Endothelial cell of umbilical vein (primary cell): Measurements from ENCODE around the gene P2RX2. TPM values are rescaled to one million over a fixed set of nuclear protein-coding genes. Genes with fewer than 3 reads are reported as not detected.

Source experiments
- BruUV-seq: library from RNA; stranded (reverse); fragments of 400-500 nt; replicated peaks from 2 replicates; lab custom pipeline; 2021; lab: Mats Ljungman, UMichigan
- CTCF ChIA-PET: fragments of 300-600, 350-600 bp; sonication (Branson Sonifier 250); formaldehyde crosslinking; loops from one replicate; lab custom pipeline; 2021; ENCODE audit warnings: antibody characterized with exemption, inconsistent platforms; lab: Charles Lee
- POLR2A ChIA-PET: fragments of 300-600, 350-600 bp; sonication (Branson Sonifier 250); formaldehyde crosslinking; loops from one replicate; lab custom pipeline; 2021; ENCODE audit warnings: antibody characterized with exemption, inconsistent platforms; lab: Charles Lee
- DNase-seq: peaks from one replicate; pipeline ENCODE4 v3.0.0-alpha.2; 2011; ENCODE audit warnings: low read depth, low spot score
- FAIRE-seq: peaks from 2 replicates; lab custom pipeline; 2011; peaks lifted over from hg19 to GRCh38; lab: Jason Lieb, UNC
- H2AFZ ChIP-seq: 2 replicates; pipeline ENCODE4 v1.6.0; 2012; ENCODE audit warnings: low read depth, low read length, control low read depth, inconsistent platforms
- H3K27ac ChIP-seq: 2 replicates; pipeline ENCODE4 v1.5.1; 2011; ENCODE audit warnings: low read depth, mild to moderate bottlenecking, control low read depth, low read length, moderate library complexity; ENCODE audit not compliant: insufficient read depth
- H3K27me3 ChIP-seq, 2 experiments: 2 replicates each; pipeline versions ENCODE4 v1.6.0 to v1.6.1; 2011; ENCODE audit warnings: low read length in 2 of 2, mixed read lengths in 1 of 2; ENCODE audit not compliant: control insufficient read depth in 2 of 2, insufficient read depth in 2 of 2
- H3K36me3 ChIP-seq, 2 experiments: 2 replicates in 1 of 2; 3 replicates in 1 of 2; pipeline ENCODE4 v1.5.1; 2011; ENCODE audit warnings: low read length in 2 of 2, mild to moderate bottlenecking in 1 of 2, moderate library complexity in 1 of 2; ENCODE audit not compliant: control insufficient read depth in 2 of 2, insufficient read depth in 2 of 2; ENCODE audit errors: extremely low read depth in 1 of 2
- H3K4me1 ChIP-seq: 3 replicates; pipeline ENCODE4 v1.5.1; 2011; ENCODE audit warnings: mild to moderate bottlenecking, low read length; ENCODE audit not compliant: control insufficient read depth, insufficient read depth; ENCODE audit errors: extremely low read depth
- H3K4me2 ChIP-seq: 2 replicates; pipeline ENCODE4 v1.6.1; 2011; ENCODE audit warnings: low read length, control low read depth, mixed read lengths; ENCODE audit not compliant: insufficient read depth
- H3K4me3 ChIP-seq, 3 experiments: fragments of 200-600 bp in 1 of 3; sonication (generic), shearing (Covaris generic) in 1 of 3; replicated peaks in 1 of 3; 2 replicates each; pipeline ENCODE4 v1.5.1; 2011 to 2016; ENCODE audit warnings: control low read depth in 3 of 3, low read length in 3 of 3, mild to moderate bottlenecking in 2 of 3, inconsistent platforms in 1 of 3, low read depth in 1 of 3, moderate library complexity in 1 of 3; ENCODE audit not compliant: insufficient read depth in 1 of 3
- H3K79me2 ChIP-seq: 2 replicates; pipeline ENCODE4 v1.6.0; 2012; ENCODE audit warnings: low read length, inconsistent platforms; ENCODE audit not compliant: control insufficient read depth, insufficient read depth
- H3K9ac ChIP-seq: replicated peaks from 2 replicates; pipeline ENCODE3; 2011; ENCODE audit warnings: low read length, control low read depth; ENCODE audit not compliant: insufficient read depth; ENCODE audit errors: extremely low read depth
- H3K9me1 ChIP-seq: replicated peaks from 3 replicates; pipeline ENCODE4 v1.6.0; 2011; ENCODE audit warnings: mild to moderate bottlenecking, low read length; ENCODE audit not compliant: control insufficient read depth, insufficient read depth; ENCODE audit errors: extremely low read depth
- H3K9me3 ChIP-seq: replicated peaks from 2 replicates; pipeline ENCODE4 v1.5.1; 2012; ENCODE audit warnings: low read length, inconsistent platforms; ENCODE audit not compliant: control insufficient read depth, insufficient read depth
- H4K20me1 ChIP-seq: replicated peaks from 2 replicates; pipeline ENCODE3; 2011; ENCODE audit warnings: mild to moderate bottlenecking, low read length; ENCODE audit not compliant: control insufficient read depth, insufficient read depth; ENCODE audit errors: extremely low read depth
- EZH2 ChIP-seq: IDR thresholded peaks from 2 replicates; pipeline ENCODE4 v1.6.1; 2012; ENCODE audit warnings: borderline replicate concordance, low read depth, mild to moderate bottlenecking, moderate library complexity, low read length, inconsistent platforms; ENCODE audit not compliant: severe bottlenecking
- FOS ChIP-seq: IDR thresholded peaks from 2 replicates; pipeline ENCODE4 v1.6.1; 2011; ENCODE audit warnings: mild to moderate bottlenecking, low read length, moderate library complexity, borderline replicate concordance; ENCODE audit not compliant: insufficient read depth
- GATA2 ChIP-seq: IDR thresholded peaks from 2 replicates; pipeline ENCODE4 v1.7.0; 2011; ENCODE audit warnings: low read depth, mild to moderate bottlenecking, moderate library complexity, mixed read lengths, low read length; ENCODE audit not compliant: insufficient read length, insufficient read depth
- JUN ChIP-seq: IDR thresholded peaks from 2 replicates; pipeline ENCODE4 v1.6.1; 2011; ENCODE audit warnings: borderline replicate concordance, low read depth; ENCODE audit not compliant: insufficient read length, insufficient read depth
- MYC ChIP-seq: IDR thresholded peaks from one replicate; pipeline ENCODE4 v1.6.1; 2011; ENCODE audit warnings: mild to moderate bottlenecking, low read depth, low read length
- POLR2A ChIP-seq: IDR thresholded peaks from 2 replicates; pipeline ENCODE4 v1.6.1; 2012; ENCODE audit warnings: low read depth, mild to moderate bottlenecking, control low read depth, low read length
- POLR2AphosphoS5 ChIP-seq: IDR thresholded peaks from 2 replicates; pipeline ENCODE4 v1.6.1; 2012; ENCODE audit warnings: low read depth, mild to moderate bottlenecking, control low read depth, low read length, moderate library complexity; ENCODE audit not compliant: insufficient read depth
- dilution Hi-C: fragments of 300-500 bp; cut with MboI; formaldehyde crosslinking; loops from one replicate; pipeline ENCODE4 v1.15.0; 2019; ENCODE audit warnings: low sequenced_read_pairs; ENCODE audit not compliant: extremely low pct_ligation_motif_present
- intact Hi-C: fragments of 100-400 bp; cut with micrococcal nuclease; formaldehyde crosslinking; loops from one replicate; pipeline ENCODE4 v1.10.0; 2022
- polyA plus RNA-seq, 4 experiments: library from polyadenylated mRNA; depleted of rRNA in 3 of 4; stranded (reverse) in 3 of 4; unstranded in 1 of 4; fragments of >200 nt; gene quantifications; 2 replicates each; pipeline versions ENCODE4 v1.2.1 to v1.2.3, GENCODE V29; 2011 to 2012; ENCODE audit warnings: missing spikeins in 1 of 4
- total RNA-seq: library from RNA; stranded (reverse); gene quantifications from 2 replicates; pipeline ENCODE4 v1.2.3, GENCODE V29; 2021
- TF ChIP-seq, protein P1 (sequence below), 2 donors: IDR thresholded peaks; 1 replicate in 1 of 2; 2 replicates in 1 of 2; pipeline ENCODE4 v1.5.1; 2011; ENCODE audit warnings: low read length in 2 of 2, mild to moderate bottlenecking in 2 of 2, moderate library complexity in 2 of 2, control low read depth in 1 of 2, inconsistent platforms in 1 of 2, low read depth in 1 of 2; ENCODE audit not compliant: insufficient read depth in 1 of 2; ENCODE audit errors: extremely low read depth in 1 of 2

P2RX2 gene
- total and polyA plus RNA-seq, 2 donors (not counting 3 experiments of a cell fraction or from before 2014, with no cell fraction given) = not detected

- CTCF ChIA-PET = interaction anchor here (2.0 kb wide), 1 partner anchor 13 kb away, joined by 9 read pairs; no protein-coding TSS in a partner anchor
- FAIRE-seq = no peak
- POLR2A ChIA-PET = interaction anchor here (0.7 kb wide), 1 partner anchor 56 kb away, joined by 8 read pairs; no protein-coding TSS in a partner anchor
Observed at GRCh38 chr12:132651444-132652100, 33.0 kb downstream of the P2RX2 start.

More at GRCh38 chr12:132651444-132652100, 33.0 kb downstream of the P2RX2 start:
- dilution Hi-C loops = no loop called here
- Histone ChIP-seq H3K4me3 (no peak overlapping the region), H3K4me2 (no peak overlapping the region), H2AFZ (no peak overlapping the region), H3K9ac (no peak overlapping the region), H4K20me1 (no peaks in the 10 kb centered on the region), H3K79me2 (no peaks in the 10 kb centered on the region), H3K4me1 (peaks cover 2% of the 10 kb centered on the region), H3K9me3 (no peaks in the 10 kb centered on the region), H3K27ac (no peak overlapping the region), H3K27me3 (no peaks in the 10 kb centered on the region), H3K36me3 (peaks cover 5 to 7% of the 10 kb centered on the region in 2 experiments), H3K9me1 (no peaks in the 10 kb centered on the region)
- intact Hi-C loops = no loop called here
- no peak for DNase-seq
- TF ChIP-seq FOS (no peak), EZH2 (no peak), GATA2 (no peak), POLR2AphosphoS5 (no peak), POLR2A (no peak), MYC (no peak), JUN (no peak)
- TF ChIP-seq, protein P1, sequence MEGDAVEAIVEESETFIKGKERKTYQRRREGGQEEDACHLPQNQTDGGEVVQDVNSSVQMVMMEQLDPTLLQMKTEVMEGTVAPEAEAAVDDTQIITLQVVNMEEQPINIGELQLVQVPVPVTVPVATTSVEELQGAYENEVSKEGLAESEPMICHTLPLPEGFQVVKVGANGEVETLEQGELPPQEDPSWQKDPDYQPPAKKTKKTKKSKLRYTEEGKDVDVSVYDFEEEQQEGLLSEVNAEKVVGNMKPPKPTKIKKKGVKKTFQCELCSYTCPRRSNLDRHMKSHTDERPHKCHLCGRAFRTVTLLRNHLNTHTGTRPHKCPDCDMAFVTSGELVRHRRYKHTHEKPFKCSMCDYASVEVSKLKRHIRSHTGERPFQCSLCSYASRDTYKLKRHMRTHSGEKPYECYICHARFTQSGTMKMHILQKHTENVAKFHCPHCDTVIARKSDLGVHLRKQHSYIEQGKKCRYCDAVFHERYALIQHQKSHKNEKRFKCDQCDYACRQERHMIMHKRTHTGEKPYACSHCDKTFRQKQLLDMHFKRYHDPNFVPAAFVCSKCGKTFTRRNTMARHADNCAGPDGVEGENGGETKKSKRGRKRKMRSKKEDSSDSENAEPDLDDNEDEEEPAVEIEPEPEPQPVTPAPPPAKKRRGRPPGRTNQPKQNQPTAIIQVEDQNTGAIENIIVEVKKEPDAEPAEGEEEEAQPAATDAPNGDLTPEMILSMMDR (IDR thresholded peaks at IDR 0.05; ENCODE audit: extremely low read depth in 1 of 2, insufficient read depth in 1 of 2, low read depth in 1 of 2, low read length in 2 of 2) = no peak
- BruUV-seq = no TSS peak
